KMS-11 (cell line): ENCODE results near the gene OR8U1.

Experiments
- H2AFZ ChIP-seq: fragments of 200-600 bp; sonication (generic); 2 replicates; pipeline ENCODE4 v1.6.1; 2016; ENCODE audit warnings: antibody characterized with exemption, mixed run types, low read depth
- H3K27ac ChIP-seq: fragments of 200-600 bp; sonication (generic); 2 replicates; pipeline ENCODE4 v1.6.1; 2016; ENCODE audit warnings: mild to moderate bottlenecking, mixed run types
- H3K27me3 ChIP-seq: fragments of 200-600 bp; sonication (generic); 2 replicates; pipeline ENCODE4 v1.6.1; 2017; ENCODE audit warnings: mild to moderate bottlenecking, low read depth, mixed run types, moderate library complexity; ENCODE audit not compliant: insufficient read depth
- H3K36me3 ChIP-seq: fragments of 200-600 bp; sonication (generic); 2 replicates; pipeline ENCODE4 v1.6.1; 2017; ENCODE audit warnings: mild to moderate bottlenecking, mixed run types; ENCODE audit not compliant: insufficient read depth
- H3K4me1 ChIP-seq: fragments of 200-600 bp; sonication (generic); 2 replicates; pipeline ENCODE4 v1.6.1; 2016; ENCODE audit warnings: mild to moderate bottlenecking, low read depth, mixed run types; ENCODE audit not compliant: poor library complexity, severe bottlenecking
- H3K4me2 ChIP-seq: fragments of 200-600 bp; sonication (generic); 2 replicates; pipeline ENCODE4 v1.7.0; 2016; ENCODE audit warnings: mild to moderate bottlenecking, mixed run types
- H3K4me3 ChIP-seq: fragments of 200-600 bp; sonication (generic); IDR thresholded peaks from 2 replicates; pipeline ENCODE4 v1.6.1; 2017; ENCODE audit warnings: low read depth, low read length, mixed read lengths; ENCODE audit not compliant: insufficient read depth
- H3K79me2 ChIP-seq: fragments of 200-600 bp; sonication (generic); 2 replicates; pipeline ENCODE4 v1.6.1; 2016; ENCODE audit warnings: low read depth, mixed run types; ENCODE audit not compliant: insufficient read depth
- H3K9ac ChIP-seq: fragments of 200-600 bp; sonication (generic); 2 replicates; pipeline ENCODE4 v1.6.1; 2016; ENCODE audit warnings: mild to moderate bottlenecking, mixed run types
- H4K20me1 ChIP-seq: fragments of 200-600 bp; sonication (generic); 2 replicates; pipeline ENCODE4 v1.6.1; 2016; ENCODE audit warnings: mild to moderate bottlenecking, mixed run types; ENCODE audit not compliant: insufficient read depth
- TF ChIP-seq, protein P1 (sequence below): fragments of 200-600 bp; sonication (generic); conservative IDR thresholded peaks from 2 replicates; pipeline ENCODE4 v1.6.1; 2017; ENCODE audit warnings: low read depth, mild to moderate bottlenecking, antibody characterized with exemption, low read length, moderate library complexity, mixed read lengths

Gene OR8U1

DNA sequence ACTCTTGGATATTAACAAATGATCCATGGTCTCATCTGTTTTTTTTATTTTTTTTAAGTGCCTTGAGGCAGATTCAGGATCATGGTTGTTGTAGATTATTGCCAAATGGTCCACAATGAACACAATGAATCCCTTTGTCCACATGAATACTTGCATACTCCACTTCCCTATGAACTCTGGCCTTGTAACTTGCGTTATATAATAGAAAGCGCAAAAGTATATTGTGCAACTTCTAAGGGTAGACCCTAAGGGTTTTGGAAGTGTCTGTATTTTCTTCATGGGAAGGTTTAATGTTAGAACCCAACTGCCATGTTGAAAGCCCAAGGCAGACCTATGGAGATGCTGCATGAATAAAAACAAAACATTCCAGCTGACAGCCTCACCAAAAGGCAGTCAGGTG, 29.0 kb downstream of the OR8U1 start:
- H3K27me3 ChIP-seq, result no peaks in the 10 kb centered on the region
- no peak overlapping the region for H3K4me3 ChIP-seq

DNA sequence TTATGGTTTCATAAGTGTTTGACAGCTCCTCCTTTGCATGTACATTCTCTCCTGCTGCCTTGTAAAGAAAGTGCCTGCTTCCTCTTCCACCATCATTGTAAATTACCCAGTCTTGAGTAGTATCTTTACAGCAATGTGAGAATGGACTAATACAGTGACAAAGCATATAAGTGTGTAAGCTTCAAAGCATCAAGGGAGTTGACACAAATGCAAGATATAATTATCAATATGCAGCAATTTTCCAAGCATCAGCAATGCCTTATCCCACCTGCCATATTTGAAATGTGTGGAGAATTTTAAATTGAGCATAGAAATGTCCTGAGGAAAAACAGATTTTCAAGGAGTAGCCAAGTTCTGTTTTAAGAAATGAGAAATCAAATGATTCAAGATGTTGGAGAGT, 35.4 kb downstream of the OR8U1 start:
- H3K9ac ChIP-seq, result no peak overlapping the region
- no peak overlapping the region for H3K27ac ChIP-seq
- H3K79me2 ChIP-seq, result no peaks in the 10 kb centered on the region
- H3K36me3 ChIP-seq, result no peaks in the 10 kb centered on the region
- TF ChIP-seq, protein P1, sequence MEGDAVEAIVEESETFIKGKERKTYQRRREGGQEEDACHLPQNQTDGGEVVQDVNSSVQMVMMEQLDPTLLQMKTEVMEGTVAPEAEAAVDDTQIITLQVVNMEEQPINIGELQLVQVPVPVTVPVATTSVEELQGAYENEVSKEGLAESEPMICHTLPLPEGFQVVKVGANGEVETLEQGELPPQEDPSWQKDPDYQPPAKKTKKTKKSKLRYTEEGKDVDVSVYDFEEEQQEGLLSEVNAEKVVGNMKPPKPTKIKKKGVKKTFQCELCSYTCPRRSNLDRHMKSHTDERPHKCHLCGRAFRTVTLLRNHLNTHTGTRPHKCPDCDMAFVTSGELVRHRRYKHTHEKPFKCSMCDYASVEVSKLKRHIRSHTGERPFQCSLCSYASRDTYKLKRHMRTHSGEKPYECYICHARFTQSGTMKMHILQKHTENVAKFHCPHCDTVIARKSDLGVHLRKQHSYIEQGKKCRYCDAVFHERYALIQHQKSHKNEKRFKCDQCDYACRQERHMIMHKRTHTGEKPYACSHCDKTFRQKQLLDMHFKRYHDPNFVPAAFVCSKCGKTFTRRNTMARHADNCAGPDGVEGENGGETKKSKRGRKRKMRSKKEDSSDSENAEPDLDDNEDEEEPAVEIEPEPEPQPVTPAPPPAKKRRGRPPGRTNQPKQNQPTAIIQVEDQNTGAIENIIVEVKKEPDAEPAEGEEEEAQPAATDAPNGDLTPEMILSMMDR, result no peak
- no peak overlapping the region for H3K4me2 ChIP-seq
- no peaks in the 10 kb centered on the region for H4K20me1 ChIP-seq
- H3K27me3 ChIP-seq, result no peaks in the 10 kb centered on the region
- H2AFZ ChIP-seq, result no peak overlapping the region
- no peaks in the 10 kb centered on the region for H3K4me1 ChIP-seq
- H3K4me3 ChIP-seq, result no peak overlapping the region

More for the DNA sequence above, 29.0 kb downstream of the OR8U1 start:
- Histone ChIP-seq H4K20me1 (no peaks in the 10 kb centered on the region), H3K36me3 (no peaks in the 10 kb centered on the region), H3K27ac (no peak overlapping the region), H3K79me2 (no peaks in the 10 kb centered on the region), H3K9ac (no peak overlapping the region), H2AFZ (no peak overlapping the region), H3K4me2 (no peak overlapping the region), H3K4me1 (no peaks in the 10 kb centered on the region)
- TF ChIP-seq, protein P1, result no peak

DNA sequence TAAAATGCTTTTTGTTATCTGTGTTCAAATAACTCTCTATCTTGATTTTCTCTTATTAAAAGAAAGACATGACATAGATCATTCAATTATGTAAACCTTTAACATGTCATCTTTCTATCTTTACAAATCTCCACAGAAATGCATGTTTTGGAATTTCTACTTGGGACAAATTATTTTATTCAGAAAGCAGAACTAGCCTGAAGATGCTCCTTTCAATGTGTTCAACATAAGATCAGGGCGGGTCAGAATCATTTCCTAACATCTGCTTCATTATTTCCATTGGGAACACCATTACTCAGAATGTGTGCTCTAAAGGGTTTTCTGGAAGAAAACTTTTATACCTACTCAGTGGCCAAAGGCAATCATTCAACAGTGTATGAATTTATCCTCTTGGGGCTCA, 37.0 kb downstream of the OR8U1 start, which contains the start of gene OR5AL1:
TSS of gene OR5AL1 (plus strand) at position 301 of the 400 bp plus-strand sequence.
- H3K27me3 ChIP-seq, result no peaks in the 10 kb centered on the region
- H3K27ac ChIP-seq, result no peak within 1 kb of the TSS
- H3K4me3 ChIP-seq, result no peak within 1 kb of the TSS
- H3K4me2 ChIP-seq, result no peak within 1 kb of the TSS
- H4K20me1 ChIP-seq, result no peaks in the 10 kb centered on the region
- H3K9ac ChIP-seq, result no peak within 1 kb of the TSS
- TF ChIP-seq, protein P1, result no peak
- H2AFZ ChIP-seq, result no peak within 1 kb of the TSS
- H3K36me3 ChIP-seq, result no peaks in the 10 kb centered on the region
- no peaks in the 10 kb centered on the region for H3K79me2 ChIP-seq
- no peaks in the 10 kb centered on the region for H3K4me1 ChIP-seq
